PC-9 (cell line): ENCODE results near the gene SEC61G.

ENCODE experiments used
- EZH2 ChIP-seq: fragments of 200-600 bp; sonication (generic); IDR thresholded peaks from 2 replicates; pipeline ENCODE4 v1.8.0; 2017; ENCODE audit warnings: antibody characterized with exemption, low read depth
- TF ChIP-seq, protein P1 (sequence below): fragments of 200-600 bp; sonication (generic); conservative IDR thresholded peaks from 2 replicates; pipeline ENCODE4 v1.6.1; 2017; ENCODE audit warnings: mixed run types, antibody characterized with exemption, mild to moderate bottlenecking, moderate library complexity

DNA sequence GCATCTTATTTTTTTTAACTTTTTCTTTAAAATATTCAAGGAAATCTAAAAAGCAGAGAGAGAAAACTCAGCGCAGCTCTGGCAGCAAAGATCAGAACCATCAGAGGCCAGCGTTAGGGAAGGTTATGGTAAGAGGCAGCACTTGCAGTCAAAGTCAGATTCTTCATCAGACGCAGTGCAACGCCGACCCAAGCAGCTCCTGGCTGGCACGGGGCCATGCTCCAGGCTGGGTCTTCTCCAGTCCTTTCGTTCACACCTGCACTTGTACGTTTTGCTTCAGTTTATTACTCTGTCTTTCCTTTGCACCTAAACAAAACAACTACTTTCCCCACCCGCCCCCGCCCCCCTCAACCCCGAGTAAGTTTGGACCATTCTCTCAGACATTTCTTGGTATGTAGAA is 43.1 kb upstream of the SEC61G start:
- TF ChIP-seq, protein P1, sequence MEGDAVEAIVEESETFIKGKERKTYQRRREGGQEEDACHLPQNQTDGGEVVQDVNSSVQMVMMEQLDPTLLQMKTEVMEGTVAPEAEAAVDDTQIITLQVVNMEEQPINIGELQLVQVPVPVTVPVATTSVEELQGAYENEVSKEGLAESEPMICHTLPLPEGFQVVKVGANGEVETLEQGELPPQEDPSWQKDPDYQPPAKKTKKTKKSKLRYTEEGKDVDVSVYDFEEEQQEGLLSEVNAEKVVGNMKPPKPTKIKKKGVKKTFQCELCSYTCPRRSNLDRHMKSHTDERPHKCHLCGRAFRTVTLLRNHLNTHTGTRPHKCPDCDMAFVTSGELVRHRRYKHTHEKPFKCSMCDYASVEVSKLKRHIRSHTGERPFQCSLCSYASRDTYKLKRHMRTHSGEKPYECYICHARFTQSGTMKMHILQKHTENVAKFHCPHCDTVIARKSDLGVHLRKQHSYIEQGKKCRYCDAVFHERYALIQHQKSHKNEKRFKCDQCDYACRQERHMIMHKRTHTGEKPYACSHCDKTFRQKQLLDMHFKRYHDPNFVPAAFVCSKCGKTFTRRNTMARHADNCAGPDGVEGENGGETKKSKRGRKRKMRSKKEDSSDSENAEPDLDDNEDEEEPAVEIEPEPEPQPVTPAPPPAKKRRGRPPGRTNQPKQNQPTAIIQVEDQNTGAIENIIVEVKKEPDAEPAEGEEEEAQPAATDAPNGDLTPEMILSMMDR, result no peak
- TF ChIP-seq EZH2, result no peak
